ENCODE data around the gene MARCHF5. TPM values are rescaled to one million over a fixed set of nuclear protein-coding genes. Genes with fewer than 3 reads are reported as not detected.
A peak's percentile ranks its signal among the peaks of the same experiment; 100 is the strongest.

Gene MARCHF5
- total RNA-seq (10 to 100 TPM; 15.4 to 44.1 (median 36.4) TPM), polyA plus RNA-seq (10 to 100 TPM; 21.8 to 30.0 TPM)
- long read RNA-seq, donor 1, transcript MARCH5-201 (6 exons, 3,926 nt), result major isoform, 117 of 126 reads
- long read RNA-seq, donor 1, partial matches to known transcripts, result 4 of 126 reads
- long read RNA-seq, donor 1, other reads (novel, unspliced or antisense), result 5 of 126 reads
- long read RNA-seq, donor 2, transcript MARCH5-201 (6 exons, 3,926 nt), result major isoform, 15 of 44 reads
- long read RNA-seq, donor 2, partial matches to known transcripts, result 26 of 44 reads
- long read RNA-seq, donor 2, other reads (novel, unspliced or antisense), result 0 of 44 reads
- long read RNA-seq, donor 3, transcript MARCH5-201 (6 exons, 3,926 nt), result major isoform, 54 of 61 reads
- long read RNA-seq, donor 3, partial matches to known transcripts, result 2 of 61 reads
- long read RNA-seq, donor 3, other reads (novel, unspliced or antisense), result 5 of 61 reads

GRCh38 chr10:92290837-92291615 is at the start of gene MARCHF5, which contains the start of gene CPEB3:
Gene MARCHF5, plus strand, starts transcription at chr10:92291167. Its CDS starts 328 bp downstream, at chr10:92291495.
Gene CPEB3, minus strand, starts transcription at chr10:92291078. Its CDS starts 50,728 bp downstream, at chr10:92240350.
- Histone ChIP-seq H3K9me3 (no peaks in the 10 kb centered on the region), H3K36me3 (no peaks in the 10 kb centered on the region), H3K27me3 (no peaks in the 10 kb centered on the region), H3K27ac (peak within 1 kb of the TSS; percentile 86 to 93), H3K4me1 (ENCODE audit: insufficient read depth) (peaks cover 3% of the 10 kb centered on the region), H3K4me3 (peak within 1 kb of the TSS; percentile 80)
- peak; percentile 56 to 96 (median 95) for TF ChIP-seq CTCF (IDR thresholded peaks at IDR 0.05)
- peak; percentile 90 for TF ChIP-seq POLR2A (IDR thresholded peaks at IDR 0.05)
- no peak for TF ChIP-seq EP300 (IDR thresholded peaks at IDR 0.05)
- WGBS, 3 donors, result 0 to 1% (median 0%) methylated on average over 48 to 79 of the region's 79 CpGs
- DNase-seq, result peak; percentile 96 to 97 (median 96)
- intact Hi-C loops (cut with DNase I), result loop anchor here in 1 of 4 donors (5.0 to 10.0 kb wide), 2 partner anchors 144 to 204 kb away; no protein-coding TSS in a partner anchor

- TF ChIP-seq POLR2A (IDR thresholded peaks at IDR 0.05) (no peak), CTCF (IDR thresholded peaks at IDR 0.05) (no peak), EP300 (IDR thresholded peaks at IDR 0.05) (no peak)
- 14 to 30% (median 17%) methylated on average over 1 of the region's 1 CpG for WGBS, 3 donors
- no peaks in the 10 kb centered on the region for H3K9me3 ChIP-seq
- H3K4me1 ChIP-seq (ENCODE audit: insufficient read depth), result peaks cover 6% of the 10 kb centered on the region
- H3K27me3 ChIP-seq, result no peaks in the 10 kb centered on the region
- intact Hi-C loops (cut with DNase I), result no loop called here
- H3K27ac ChIP-seq, result peak overlapping the region; percentile 81 to 89
- no peaks in the 10 kb centered on the region for H3K36me3 ChIP-seq
- DNase-seq, result no peak
- H3K4me3 ChIP-seq, result no peak overlapping the region
These were observed 49.5 kb upstream of the MARCHF5 start for GRCh38 chr10:92241501-92241900.

GRCh38 chr10:92242380-92242779 is 48.6 kb upstream of the MARCHF5 start:
- intact Hi-C loops (cut with DNase I), result no loop called here
- Histone ChIP-seq H3K27me3 (no peaks in the 10 kb centered on the region), H3K36me3 (no peaks in the 10 kb centered on the region), H3K4me3 (no peak overlapping the region), H3K9me3 (no peaks in the 10 kb centered on the region), H3K4me1 (ENCODE audit: insufficient read depth) (peaks cover 6% of the 10 kb centered on the region), H3K27ac (peak overlapping the region in 1 of 2 donors; percentile 15)
- DNase-seq, result no peak
- 49 to 52% (median 50%) methylated on average over 2 of the region's 2 CpGs for WGBS, 3 donors
- no peak for TF ChIP-seq EP300 (IDR thresholded peaks at IDR 0.05)
- TF ChIP-seq CTCF (IDR thresholded peaks at IDR 0.05), result no peak
- no peak for TF ChIP-seq POLR2A (IDR thresholded peaks at IDR 0.05)

GRCh38 chr10:92242910-92243671 is 47.9 kb upstream of the MARCHF5 start:
- H3K4me3 ChIP-seq, result peak overlapping the region; percentile 22
- intact Hi-C loops (cut with DNase I), result no loop called here
- WGBS, 3 donors, result 5 to 9% (median 7%) methylated on average over 8 of the region's 8 CpGs
- H3K36me3 ChIP-seq, result no peaks in the 10 kb centered on the region
- H3K4me1 ChIP-seq (ENCODE audit: insufficient read depth), result peaks cover 3% of the 10 kb centered on the region
- no peaks in the 10 kb centered on the region for H3K9me3 ChIP-seq
- TF ChIP-seq CTCF (IDR thresholded peaks at IDR 0.05) (no peak), POLR2A (IDR thresholded peaks at IDR 0.05) (no peak), EP300 (IDR thresholded peaks at IDR 0.05) (no peak)
- no peak overlapping the region for H3K27ac ChIP-seq
- no peaks in the 10 kb centered on the region for H3K27me3 ChIP-seq
- DNase-seq, result peak; percentile 36 to 52 (median 38)

Measured in ovary (tissue), 10 donors.